Large intestine (tissue), 3 donors: ENCODE data around the gene PMF1. TPM values are rescaled to one million over a fixed set of nuclear protein-coding genes. Genes with fewer than 3 reads are reported as not detected.
"Not testable (repeated sequence)": the region's sequence is repeated elsewhere in the genome, so short reads cannot be mapped to it uniquely, and the experiment has no call there.

Source experiments
- DNase-seq, 2 donors: peaks; one replicate each; pipeline versions ENCODE4 v3.0.0 to v3.0.0-alpha.2; 2013
- H3K27ac ChIP-seq: one replicate; pipeline ENCODE4 v1.5.1; 2013; ENCODE audit warnings: low read length
- H3K27me3 ChIP-seq: 2 replicates; pipeline ENCODE4 v1.6.1; 2013; ENCODE audit warnings: low read length; ENCODE audit not compliant: control insufficient read depth, insufficient read depth
- H3K36me3 ChIP-seq: 2 replicates; pipeline ENCODE4 v1.6.1; 2013; ENCODE audit warnings: low read length; ENCODE audit not compliant: control insufficient read depth, insufficient read depth
- H3K4me1 ChIP-seq: one replicate; pipeline ENCODE4 v1.6.1; 2013; ENCODE audit warnings: low read length; ENCODE audit not compliant: control insufficient read depth, insufficient read depth
- H3K4me3 ChIP-seq: one replicate; pipeline ENCODE4 v1.5.1; 2013; ENCODE audit warnings: low read length
- H3K9me3 ChIP-seq: one replicate; pipeline ENCODE4 v1.6.1; 2013; ENCODE audit warnings: mild to moderate bottlenecking, low read depth, low read length, moderate library complexity; ENCODE audit not compliant: control insufficient read depth
- WGBS: methylation state at CpG from one replicate; pipeline ENCODE4 v1.1.5; 2013; ENCODE audit warnings: low lambda C conversion rate; ENCODE audit not compliant: insufficient coverage; 5-methylcytosine and 5-hydroxymethylcytosine counted together
- polyA plus RNA-seq: library from polyadenylated mRNA; unstranded; fragments of 120-200 nt; gene quantifications from one replicate; pipeline ENCODE4 v1.2.1, GENCODE V29; 2013

PMF1 gene
- polyA plus RNA-seq, 1 donor: 63.4 TPM

GRCh38 chr1:156180471-156180870, 32.3 kb upstream of the PMF1 start:
- peak overlapping the region; percentile 87 for H3K27ac ChIP-seq
- no peak for DNase-seq
- H3K36me3 ChIP-seq: no peaks in the 10 kb centered on the region
- no peaks in the 10 kb centered on the region for H3K9me3 ChIP-seq
- peaks cover 39% of the 10 kb centered on the region for H3K4me1 ChIP-seq
- no peaks in the 10 kb centered on the region for H3K27me3 ChIP-seq
- WGBS: no CpG with 5 or more reads among the region's 3 CpGs
- H3K4me3 ChIP-seq: no peak overlapping the region

DNA sequence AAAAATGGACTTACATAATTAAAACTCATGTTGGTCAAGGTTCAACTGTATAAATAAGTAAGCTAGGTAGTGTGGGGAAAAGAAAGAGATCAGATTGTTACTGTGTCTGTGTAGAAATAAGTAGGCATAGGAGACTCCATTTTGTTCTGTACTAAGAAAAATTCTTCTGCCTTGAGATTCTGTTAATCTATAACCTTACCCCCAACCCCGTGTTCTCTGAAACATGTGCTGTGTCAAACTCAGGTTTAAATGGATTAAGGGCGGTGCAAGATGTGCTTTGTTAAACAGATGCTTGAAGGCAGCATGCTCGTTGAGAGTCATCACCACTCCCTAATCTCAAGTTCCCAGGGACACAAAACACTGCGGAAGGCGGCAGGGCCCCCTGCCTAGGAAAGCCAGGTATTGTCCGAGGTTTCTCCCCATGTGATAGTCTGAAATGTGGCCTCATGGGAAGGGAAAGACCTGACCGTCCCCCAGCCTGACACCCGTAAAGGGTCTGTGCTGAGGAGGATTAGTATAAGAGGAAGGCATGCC, 31.3 kb upstream of the PMF1 start:
- H3K27me3 ChIP-seq, H3K9me3 ChIP-seq, H3K36me3 ChIP-seq, H3K4me3 ChIP-seq: not testable (repeated sequence)
- DNase-seq: peak in 1 of 2 donors; percentile 67
- H3K4me1 ChIP-seq: peaks cover 43% of the 10 kb centered on the region
- WGBS: no CpG with 5 or more reads among the region's 8 CpGs
- peak overlapping the region; percentile 87 for H3K27ac ChIP-seq

- not testable (repeated sequence) for H3K9me3 ChIP-seq, H3K27me3 ChIP-seq, H3K36me3 ChIP-seq, H3K4me3 ChIP-seq
- peak in 1 of 2 donors; percentile 68 for DNase-seq
- no CpG with 5 or more reads among the region's 12 CpGs for WGBS
- Histone ChIP-seq H3K27ac (peak overlapping the region; percentile 87), H3K4me1 (peaks cover 43% of the 10 kb centered on the region)
These were observed 30.6 kb upstream of the PMF1 start for GRCh38 chr1:156182010-156182779.

DNA sequence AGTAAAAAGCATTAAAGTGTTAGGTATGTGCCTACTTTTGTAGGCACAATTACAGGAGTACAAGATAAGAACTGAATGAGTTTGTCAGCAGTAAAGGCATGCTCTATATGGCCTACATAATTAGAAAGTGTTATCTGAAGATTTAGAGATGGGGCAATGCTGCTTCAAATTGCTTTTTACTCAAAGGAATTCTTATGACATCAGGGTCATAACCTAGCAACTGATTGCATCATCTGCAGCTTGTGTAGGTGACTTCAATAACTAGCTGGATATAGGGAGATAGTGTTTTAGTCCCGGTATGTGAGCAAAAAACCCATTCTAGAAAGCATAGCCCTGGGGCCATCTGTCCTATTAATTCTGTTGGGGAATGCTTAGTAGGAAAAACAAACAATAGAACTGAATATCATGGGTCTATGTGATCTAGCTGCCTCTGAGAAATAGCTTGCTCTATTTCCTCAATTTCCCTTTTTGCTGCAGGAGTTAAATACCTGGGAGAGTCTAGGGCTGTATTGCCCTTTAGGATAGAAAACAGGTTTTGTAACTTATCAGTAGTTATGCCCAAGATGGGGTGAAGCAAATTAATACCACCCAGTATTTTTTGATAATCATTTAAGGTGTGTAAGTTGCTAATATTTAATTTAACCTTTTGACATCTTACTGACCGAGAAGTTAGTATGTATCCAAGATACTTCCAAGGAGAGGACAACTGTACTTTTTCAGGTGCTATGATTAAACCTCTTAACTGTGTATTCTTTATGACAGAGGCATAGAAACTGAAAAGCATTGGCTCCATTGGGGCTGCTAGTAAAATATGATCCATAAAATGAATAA, 26.2 kb upstream of the PMF1 start:
- WGBS: no CpG with 5 or more reads among the region's 2 CpGs
- H3K4me1 ChIP-seq: peaks cover 29% of the 10 kb centered on the region
- DNase-seq: peak; percentile 64 to 81
- peaks cover 24% of the 10 kb centered on the region for H3K9me3 ChIP-seq
- peak overlapping the region; percentile 87 for H3K27ac ChIP-seq
- H3K36me3 ChIP-seq, H3K4me3 ChIP-seq, H3K27me3 ChIP-seq: not testable (repeated sequence)

DNA sequence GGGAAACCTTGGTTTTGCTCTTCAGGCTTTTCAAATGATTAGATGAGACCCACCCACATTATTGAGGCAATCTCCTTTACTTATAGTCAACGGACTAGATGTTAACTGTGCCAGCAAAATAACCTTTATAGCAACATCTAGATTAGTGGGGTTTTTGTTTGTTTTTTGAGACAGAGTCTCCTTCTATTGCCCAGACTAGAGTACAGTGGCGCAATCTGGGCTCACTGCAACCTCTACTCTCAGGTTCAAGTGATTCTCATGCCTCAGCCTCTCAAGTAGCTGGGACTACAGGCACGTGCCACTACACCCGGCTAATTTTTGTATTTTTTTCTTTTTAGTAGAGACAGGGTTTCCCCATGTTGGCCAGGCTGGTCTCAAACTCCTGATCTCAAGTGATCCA, 22.5 kb upstream of the PMF1 start:
- Histone ChIP-seq H3K9me3 (peaks cover 24% of the 10 kb centered on the region), H3K4me1 (peaks cover 14% of the 10 kb centered on the region), H3K27ac (peak overlapping the region; percentile 57)
- H3K4me3 ChIP-seq, H3K36me3 ChIP-seq, H3K27me3 ChIP-seq: not testable (repeated sequence)
- DNase-seq: peak; percentile 47 to 61
- no CpG with 5 or more reads among the region's 4 CpGs for WGBS

GRCh38 chr1:156191292-156191964, 21.4 kb upstream of the PMF1 start:
- H3K4me3 ChIP-seq: no peak overlapping the region
- peaks cover 19% of the 10 kb centered on the region for H3K4me1 ChIP-seq
- peaks cover 24% of the 10 kb centered on the region for H3K9me3 ChIP-seq
- DNase-seq: peak in 1 of 2 donors; percentile 58
- no CpG with 5 or more reads among the region's 4 CpGs for WGBS
- H3K27ac ChIP-seq: peak overlapping the region; percentile 57
- H3K27me3 ChIP-seq: no peaks in the 10 kb centered on the region
- H3K36me3 ChIP-seq: peaks cover 8% of the 10 kb centered on the region

DNA sequence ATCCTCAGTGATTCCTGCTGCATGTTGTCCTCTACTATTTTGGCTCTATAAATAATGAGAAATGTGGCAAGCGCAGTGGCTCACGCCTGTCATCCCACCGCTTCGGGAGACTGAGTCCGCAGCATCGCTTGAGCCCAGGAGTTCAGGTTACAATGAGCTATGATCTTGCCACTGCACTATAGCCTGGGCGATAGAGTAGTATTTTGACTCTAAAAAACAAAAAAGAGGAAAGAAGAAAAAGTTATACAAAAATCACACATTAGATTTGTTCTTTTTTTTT, 19.7 kb upstream of the PMF1 start:
- no CpG with 5 or more reads among the region's 7 CpGs for WGBS

GRCh38 chr1:156193488-156194299, 19.1 kb upstream of the PMF1 start, which contains the start of gene SLC25A44:
Gene SLC25A44 (plus strand): TSS chr1:156194104. CDS start chr1:156199848, 5,744 bp downstream.
- peaks cover 8% of the 10 kb centered on the region for H3K9me3 ChIP-seq
- no peaks in the 10 kb centered on the region for H3K27me3 ChIP-seq
- peak within 1 kb of the TSS; percentile 87 for H3K4me3 ChIP-seq
- no CpG with 5 or more reads among the region's 59 CpGs for WGBS
- peaks cover 9% of the 10 kb centered on the region for H3K36me3 ChIP-seq
- peak within 1 kb of the TSS; percentile 80 for H3K27ac ChIP-seq
- DNase-seq: peak; percentile 99 to 100
- peaks cover 35% of the 10 kb centered on the region for H3K4me1 ChIP-seq

More for the DNA sequence above, 19.7 kb upstream of the PMF1 start:
- Histone ChIP-seq H3K27me3 (no peaks in the 10 kb centered on the region), H3K36me3 (peaks cover 9% of the 10 kb centered on the region), H3K9me3 (peaks cover 13% of the 10 kb centered on the region), H3K4me3 (peak overlapping the region; percentile 87), H3K27ac (peak overlapping the region; percentile 80), H3K4me1 (peaks cover 33% of the 10 kb centered on the region)
- DNase-seq: no peak

GRCh38 chr1:156194300-156194652, 18.5 kb upstream of the PMF1 start:
- peak overlapping the region; percentile 87 for H3K4me3 ChIP-seq
- H3K4me1 ChIP-seq: peaks cover 40% of the 10 kb centered on the region
- no peaks in the 10 kb centered on the region for H3K27me3 ChIP-seq
- DNase-seq: no peak
- WGBS: no CpG with 5 or more reads among the region's 14 CpGs
- peak overlapping the region; percentile 31 for H3K27ac ChIP-seq
- peaks cover 3% of the 10 kb centered on the region for H3K9me3 ChIP-seq
- peaks cover 9% of the 10 kb centered on the region for H3K36me3 ChIP-seq
